Stomach (tissue), 9 donors: ENCODE measurements around the gene ACBD3. TPM values are rescaled to one million over a fixed set of nuclear protein-coding genes. Genes with fewer than 3 reads are reported as not detected.
A peak's percentile ranks its signal among the peaks of the same experiment; 100 is the strongest.

Experiments used
- DNase-seq, 2 donors: peaks; one replicate each; pipeline versions ENCODE4 v3.0.0 to v3.0.0-alpha.2; 2013 to 2019
- H3K27ac ChIP-seq, 5 donors: fragments of 200-600 bp in 4 of 5; sonication (generic) in 4 of 5; one replicate each; pipeline ENCODE4 v1.5.1; 2013 to 2019; ENCODE audit warnings: mild to moderate bottlenecking in 1 of 5, moderate library complexity in 1 of 5
- H3K27me3 ChIP-seq, 3 donors: fragments of 200-600 bp; sonication (generic); one replicate each; pipeline ENCODE4 v1.5.1; 2017 to 2019; ENCODE audit warnings: mixed run types in 1 of 3
- H3K36me3 ChIP-seq, 4 donors: fragments of 200-600 bp; sonication (generic); 1 replicate in 3 of 4; 2 replicates in 1 of 4; pipeline ENCODE4 v1.5.1; 2016 to 2019
- H3K4me1 ChIP-seq, 4 donors: fragments of 200-600 bp; sonication (generic); one replicate each; pipeline ENCODE4 v1.5.1; 2016 to 2019
- H3K4me3 ChIP-seq, 4 donors: fragments of 200-600 bp; sonication (generic) in 3 of 4; one replicate each; pipeline ENCODE4 v1.5.1; 2016 to 2019; ENCODE audit warnings: mild to moderate bottlenecking in 1 of 4
- H3K9me3 ChIP-seq, 4 donors: fragments of 200-600 bp; sonication (generic); one replicate each; pipeline ENCODE4 v1.5.1; 2016 to 2019
- EP300 ChIP-seq: sonication (generic); formaldehyde crosslinking; IDR thresholded peaks from one replicate; pipeline ENCODE4 v1.6.1; 2017; ENCODE audit warnings: antibody characterized with exemption
- POLR2A ChIP-seq, 4 donors: fragments of 450-650 bp; IDR thresholded peaks; one replicate each; pipeline ENCODE4 v1.6.1; 2016; ENCODE audit warnings: antibody characterized with exemption in 4 of 4, control low read depth in 2 of 4, mild to moderate bottlenecking in 1 of 4, moderate library complexity in 1 of 4
- POLR2AphosphoS5 ChIP-seq, 3 donors: sonication (generic); formaldehyde crosslinking; IDR thresholded peaks; one replicate each; pipeline ENCODE4 v1.6.1; 2016; ENCODE audit warnings: antibody characterized with exemption in 3 of 3
- WGBS, 5 donors: extraction: QIAGEN DNeasy Blood & Tissue Kit in 3 of 5; methylation state at CpG; one replicate each; pipeline versions ENCODE4 v1.1.5 to v1.1.7; 2013 to 2018; 5-methylcytosine and 5-hydroxymethylcytosine counted together
- intact Hi-C: fragments of 100-400 bp; cut with DNase I; formaldehyde crosslinking; loops from one replicate; pipeline ENCODE4 v1.15.1; 2023; ENCODE audit warnings: low total_unique reads
- polyA plus RNA-seq, 3 donors: library from polyadenylated mRNA; stranded (reverse); fragments of 200-250 nt; gene quantifications; one replicate each; pipeline ENCODE4 v1.2.3, GENCODE V29; 2013
- total RNA-seq, 5 donors: library from RNA; depleted of rRNA; stranded (reverse); fragments of >200 nt; gene quantifications; one replicate each; pipeline versions ENCODE4 v1.1.0 to v1.2.3, GENCODE V29; 2014 to 2016
- TF ChIP-seq, protein P1 (sequence below), 7 experiments: fragments of 450-650 bp in 4 of 7; fragments of 200-600 bp in 3 of 7; sonication (generic) in 3 of 7; IDR thresholded peaks; one replicate each; pipeline ENCODE4 v1.5.1; 2016 to 2019; ENCODE audit warnings: antibody characterized with exemption in 7 of 7, control low read depth in 2 of 7, mild to moderate bottlenecking in 1 of 7
- donor health status: healthy with polysubstance abuse.
- donor health status: Bipolar disorder and iron deficiency.
- donor health status: healthy.

Gene ACBD3
- total and polyA plus RNA-seq, 8 donors = 9.1 to 132 (median 35.5) TPM

- H3K27me3 ChIP-seq = no peaks in the 10 kb centered on the region
- intact Hi-C loops = no loop called here
- H3K36me3 ChIP-seq = peaks cover 45 to 98% (median 94%) of the 10 kb centered on the region in 4 donors
- H3K9me3 ChIP-seq = no peaks in the 10 kb centered on the region
- DNase-seq = peak in 1 of 2 donors; percentile 37
- no peak overlapping the region for H3K4me3 ChIP-seq
- 71 to 88% (median 84%) methylated on average over 4 of the region's 4 CpGs for WGBS, 5 donors
- peaks cover 0 to 10% (median 0%) of the 10 kb centered on the region in 4 donors for H3K4me1 ChIP-seq
- peak overlapping the region in 1 of 5 donors; percentile 7 for H3K27ac ChIP-seq
- TF ChIP-seq EP300 (no peak), POLR2AphosphoS5 (IDR thresholded peaks at IDR 0.05) (no peak), POLR2A (IDR thresholded peaks at IDR 0.05) (no peak)
- TF ChIP-seq, protein P1, sequence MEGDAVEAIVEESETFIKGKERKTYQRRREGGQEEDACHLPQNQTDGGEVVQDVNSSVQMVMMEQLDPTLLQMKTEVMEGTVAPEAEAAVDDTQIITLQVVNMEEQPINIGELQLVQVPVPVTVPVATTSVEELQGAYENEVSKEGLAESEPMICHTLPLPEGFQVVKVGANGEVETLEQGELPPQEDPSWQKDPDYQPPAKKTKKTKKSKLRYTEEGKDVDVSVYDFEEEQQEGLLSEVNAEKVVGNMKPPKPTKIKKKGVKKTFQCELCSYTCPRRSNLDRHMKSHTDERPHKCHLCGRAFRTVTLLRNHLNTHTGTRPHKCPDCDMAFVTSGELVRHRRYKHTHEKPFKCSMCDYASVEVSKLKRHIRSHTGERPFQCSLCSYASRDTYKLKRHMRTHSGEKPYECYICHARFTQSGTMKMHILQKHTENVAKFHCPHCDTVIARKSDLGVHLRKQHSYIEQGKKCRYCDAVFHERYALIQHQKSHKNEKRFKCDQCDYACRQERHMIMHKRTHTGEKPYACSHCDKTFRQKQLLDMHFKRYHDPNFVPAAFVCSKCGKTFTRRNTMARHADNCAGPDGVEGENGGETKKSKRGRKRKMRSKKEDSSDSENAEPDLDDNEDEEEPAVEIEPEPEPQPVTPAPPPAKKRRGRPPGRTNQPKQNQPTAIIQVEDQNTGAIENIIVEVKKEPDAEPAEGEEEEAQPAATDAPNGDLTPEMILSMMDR (IDR thresholded peaks at IDR 0.05) = no peak
Measured at GRCh38 chr1:226149806-226150205, 36.7 kb downstream of the ACBD3 start.

- no peak for DNase-seq
- H3K9me3 ChIP-seq = no peaks in the 10 kb centered on the region
- peaks cover 0 to 10% (median 0%) of the 10 kb centered on the region in 4 donors for H3K4me1 ChIP-seq
- no peak overlapping the region for H3K4me3 ChIP-seq
- no peaks in the 10 kb centered on the region for H3K27me3 ChIP-seq
- peaks cover 31 to 98% (median 93%) of the 10 kb centered on the region in 4 donors for H3K36me3 ChIP-seq
- no peak overlapping the region for H3K27ac ChIP-seq
- intact Hi-C loops = no loop called here
- TF ChIP-seq POLR2AphosphoS5 (IDR thresholded peaks at IDR 0.05) (no peak), EP300 (no peak), POLR2A (IDR thresholded peaks at IDR 0.05) (no peak)
- TF ChIP-seq, protein P1 (IDR thresholded peaks at IDR 0.05) = no peak
Measured at GRCh38 chr1:226148121-226148648, 38.4 kb downstream of the ACBD3 start.

DNA sequence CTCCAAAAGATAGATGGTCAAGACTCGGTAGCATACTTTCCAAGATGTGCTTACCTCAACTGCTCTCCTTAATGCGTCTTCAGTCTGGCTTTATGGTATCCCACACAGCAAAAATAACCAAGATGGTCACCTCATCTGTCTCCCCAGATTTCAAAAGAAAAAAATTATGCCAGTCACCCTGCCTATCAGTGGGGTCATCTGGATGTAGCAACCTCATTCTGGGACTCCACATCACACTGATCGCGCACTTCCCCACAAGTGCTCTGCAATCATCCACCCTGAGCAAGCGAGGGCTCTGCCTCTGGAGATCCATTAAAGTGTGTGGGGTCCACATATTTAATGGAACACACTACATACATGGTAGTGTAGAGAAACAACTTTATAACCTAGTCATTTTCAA lies 42.5 kb downstream of the ACBD3 start:
- WGBS, 5 donors = 78 to 86% (median 85%) methylated on average over 5 of the region's 5 CpGs
- intact Hi-C loops = no loop called here
- Histone ChIP-seq H3K27ac (no peak overlapping the region), H3K36me3 (peaks cover 19 to 62% (median 56%) of the 10 kb centered on the region in 4 donors), H3K4me3 (no peak overlapping the region), H3K9me3 (no peaks in the 10 kb centered on the region), H3K27me3 (no peaks in the 10 kb centered on the region), H3K4me1 (peaks cover 0 to 5% (median 0%) of the 10 kb centered on the region in 4 donors)
- TF ChIP-seq POLR2A (IDR thresholded peaks at IDR 0.05) = no peak
- TF ChIP-seq POLR2AphosphoS5 (IDR thresholded peaks at IDR 0.05) = no peak
- DNase-seq = no peak

GRCh38 chr1:226135709-226136108 lies 50.8 kb downstream of the ACBD3 start:
- TF ChIP-seq POLR2AphosphoS5 (IDR thresholded peaks at IDR 0.05) = no peak
- no peak for TF ChIP-seq EP300
- TF ChIP-seq, protein P1 (IDR thresholded peaks at IDR 0.05) = no peak
- TF ChIP-seq POLR2A (IDR thresholded peaks at IDR 0.05) = no peak
- no peak for DNase-seq
- WGBS, 5 donors = 24 to 42% (median 29%) methylated on average over 12 to 14 of the region's 14 CpGs
- H3K4me3 ChIP-seq = peak overlapping the region in 1 of 4 donors; percentile 13
- intact Hi-C loops = no loop called here
- no peaks in the 10 kb centered on the region for H3K27me3 ChIP-seq
- no peaks in the 10 kb centered on the region for H3K9me3 ChIP-seq
- H3K4me1 ChIP-seq = peaks cover 37 to 53% (median 46%) of the 10 kb centered on the region in 4 donors
- H3K36me3 ChIP-seq = no peaks in the 10 kb centered on the region
- H3K27ac ChIP-seq = peak overlapping the region; percentile 66 to 83 (median 75)

GRCh38 chr1:226135059-226135651 lies 51.4 kb downstream of the ACBD3 start:
- Histone ChIP-seq H3K27ac (peak overlapping the region; percentile 66 to 83 (median 75)), H3K4me1 (peaks cover 37 to 53% (median 46%) of the 10 kb centered on the region in 4 donors), H3K4me3 (peak overlapping the region in 2 of 4 donors; percentile 8 to 13), H3K36me3 (no peaks in the 10 kb centered on the region), H3K27me3 (no peaks in the 10 kb centered on the region), H3K9me3 (no peaks in the 10 kb centered on the region)
- TF ChIP-seq, protein P1 (IDR thresholded peaks at IDR 0.05) = no peak
- TF ChIP-seq POLR2AphosphoS5 (IDR thresholded peaks at IDR 0.05) = peak in 2 of 3 donors; percentile 54 to 67
- intact Hi-C loops = no loop called here
- DNase-seq = peak; percentile 78 to 88
- 20 to 45% (median 27%) methylated on average over 17 to 21 of the region's 21 CpGs for WGBS, 5 donors
